Inflammatory macrophage treated with lipopolysaccharide for 4 hours (primary cell): ENCODE data around the gene C14orf39.
"Not testable (repeated sequence)": the region's sequence is repeated elsewhere in the genome, so short reads cannot be mapped to it uniquely, and the experiment has no call there.

ENCODE experiments used
- DNase-seq: peaks from one replicate; pipeline ENCODE4 v3.0.0-alpha.2; 2020

The C14orf39 gene

GRCh38 chr14:60488175-60488574, 2.3 kb upstream of the C14orf39 start:
- no peak for DNase-seq

GRCh38 chr14:60487211-60487610, 1.3 kb upstream of the C14orf39 start:
- DNase-seq, result no peak

- DNase-seq, result no peak
These were observed 736 bp downstream of the C14orf39 start for GRCh38 chr14:60485057-60485597.

GRCh38 chr14:60482743-60483142, 3.1 kb downstream of the C14orf39 start:
- DNase-seq, result no peak

- not testable (repeated sequence) for DNase-seq
These were observed 5.6 kb downstream of the C14orf39 start for GRCh38 chr14:60480248-60480647.

- no peak for DNase-seq
These were observed 30.0 kb downstream of the C14orf39 start for GRCh38 chr14:60455875-60456274.

- DNase-seq, result no peak
These were observed 55.6 kb downstream of the C14orf39 start for GRCh38 chr14:60430276-60430675.

GRCh38 chr14:60420050-60420449, 65.8 kb downstream of the C14orf39 start:
- DNase-seq, result no peak

- not testable (repeated sequence) for DNase-seq
These were observed 88.3 kb downstream of the C14orf39 start for GRCh38 chr14:60397550-60397949.

GRCh38 chr14:60396718-60397343, 89.0 kb downstream of the C14orf39 start:
- no peak for DNase-seq
